Suppressor macrophage (primary cell): Measurements from ENCODE around the gene MDH1.
"Not testable (repeated sequence)": the region's sequence is repeated elsewhere in the genome, so short reads cannot be mapped to it uniquely, and the experiment has no call there.

Experiments
- DNase-seq, 4 experiments: peaks; one replicate each; pipeline ENCODE4 v3.0.0-alpha.2; 2020 to 2022
- total RNA-seq, 17 experiments: gene quantifications; one replicate each; lab custom pipeline; 2026; ENCODE audit warnings: mixed read lengths in 6 of 17, inconsistent platforms in 3 of 17; lab: John Stamatoyannopoulos, UW

MDH1 gene
- total RNA-seq, result 166 to 452 (median 298) reads per million in 17 experiments

DNA sequence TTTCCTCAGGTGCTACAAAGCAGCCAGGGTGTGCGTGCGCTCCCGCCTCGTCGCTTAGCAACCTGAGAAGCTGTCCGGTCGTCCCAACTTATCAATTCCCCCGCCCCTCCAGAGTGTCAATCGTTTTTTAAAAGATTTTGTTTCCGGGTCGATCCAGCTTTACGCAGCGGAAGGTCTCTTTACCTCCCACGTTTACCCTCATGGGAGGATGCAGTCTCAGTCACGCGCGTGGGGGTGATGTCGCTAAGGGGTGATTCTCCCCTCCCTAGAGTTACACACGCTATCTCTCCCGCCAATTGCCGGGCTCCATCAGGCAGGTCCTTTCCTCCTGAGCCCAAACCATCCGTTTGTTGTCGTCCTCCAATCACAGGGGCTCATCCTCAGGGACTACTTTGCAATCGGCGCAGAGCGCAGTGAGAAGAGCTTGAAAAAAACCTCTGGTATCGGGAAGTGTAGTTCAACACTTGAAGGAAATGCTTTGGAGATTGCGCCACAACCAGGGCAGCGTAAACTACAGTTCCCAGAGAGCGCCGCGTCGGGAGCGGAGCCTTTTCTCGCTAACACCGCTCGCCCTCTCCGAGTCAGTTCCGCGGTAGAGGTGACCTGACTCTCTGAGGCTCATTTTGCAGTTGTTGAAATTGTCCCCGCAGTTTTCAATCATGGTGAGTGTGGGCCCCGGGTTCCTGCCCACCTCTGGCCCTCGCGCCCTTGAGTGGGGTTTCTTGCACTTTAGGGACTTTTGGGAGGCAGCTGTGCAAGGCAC lies at the start of gene MDH1, which contains the start of gene WDPCP:
Gene MDH1, plus strand, starts transcription at position 579 of the 763 bp plus-strand sequence. Its CDS starts 81 bp downstream, at position 660.
Gene WDPCP, minus strand, starts transcription at position 93 of the 763 bp plus-strand sequence. CDS start 206 bp downstream, outside the sequence.
- peak; percentile 97 to 99 (median 98) for DNase-seq

DNA sequence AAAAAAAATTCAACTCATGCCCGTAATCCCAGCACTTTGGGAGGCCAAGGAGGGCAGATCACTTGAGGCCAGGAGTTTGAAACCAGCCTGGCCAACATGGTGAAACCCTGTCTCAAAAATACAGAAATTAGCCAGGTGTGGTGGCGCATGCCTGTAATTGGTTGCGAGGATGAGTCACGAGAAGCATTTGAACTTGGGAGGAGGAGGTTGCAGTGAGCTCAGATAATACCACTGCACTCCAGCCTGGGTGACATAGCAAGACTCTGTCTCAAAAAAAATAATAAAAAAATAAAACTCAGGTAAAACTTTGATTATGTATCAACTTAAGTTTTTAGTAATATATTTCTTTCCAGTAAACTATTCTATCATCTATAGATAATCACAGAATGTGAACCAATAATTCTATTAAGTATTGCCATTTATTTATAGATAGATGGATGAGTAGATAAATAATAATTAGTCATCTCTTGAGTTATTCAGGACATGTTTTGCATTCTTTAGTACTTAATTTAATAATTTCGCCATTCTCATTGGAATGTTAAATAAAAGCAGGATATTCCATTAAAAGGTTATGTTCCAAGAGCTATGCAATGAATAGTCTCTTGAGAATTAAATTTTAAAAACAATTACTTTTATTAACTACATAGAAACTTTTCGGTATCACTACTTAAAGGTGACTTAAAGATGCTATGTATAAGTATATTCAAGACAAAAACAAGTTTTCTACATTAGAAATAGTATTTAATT lies 49.2 kb upstream of the MDH1 start:
- DNase-seq, result no peak

DNA sequence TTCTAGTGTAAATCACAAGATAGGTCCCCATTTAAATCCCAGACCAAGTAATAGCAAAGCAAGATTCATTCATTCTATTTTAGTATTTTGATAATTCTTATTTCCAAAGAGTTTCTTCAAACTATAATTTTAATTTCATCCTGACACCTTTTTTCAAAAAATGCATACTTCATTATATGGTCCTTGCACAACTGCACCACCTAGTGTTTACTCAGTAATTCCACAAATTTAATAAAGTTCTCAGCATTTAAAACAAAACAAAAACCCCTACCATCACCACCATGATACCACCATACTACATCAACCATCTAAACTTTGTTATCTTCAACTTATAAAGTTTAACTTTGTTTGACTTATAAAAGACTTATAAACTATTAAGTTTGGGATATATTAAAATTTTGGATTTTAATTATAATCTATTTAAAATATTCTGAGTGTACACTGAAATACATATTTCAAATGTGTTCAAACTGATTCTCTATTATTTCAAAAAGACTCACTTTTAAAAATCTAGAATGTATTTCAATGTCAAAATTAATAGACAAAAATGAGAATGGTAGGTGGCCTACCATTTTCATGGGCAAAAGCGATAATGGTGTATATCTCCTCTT lies 44.6 kb upstream of the MDH1 start:
- peak in 2 of 4 experiments; percentile 13 to 42 for DNase-seq

DNA sequence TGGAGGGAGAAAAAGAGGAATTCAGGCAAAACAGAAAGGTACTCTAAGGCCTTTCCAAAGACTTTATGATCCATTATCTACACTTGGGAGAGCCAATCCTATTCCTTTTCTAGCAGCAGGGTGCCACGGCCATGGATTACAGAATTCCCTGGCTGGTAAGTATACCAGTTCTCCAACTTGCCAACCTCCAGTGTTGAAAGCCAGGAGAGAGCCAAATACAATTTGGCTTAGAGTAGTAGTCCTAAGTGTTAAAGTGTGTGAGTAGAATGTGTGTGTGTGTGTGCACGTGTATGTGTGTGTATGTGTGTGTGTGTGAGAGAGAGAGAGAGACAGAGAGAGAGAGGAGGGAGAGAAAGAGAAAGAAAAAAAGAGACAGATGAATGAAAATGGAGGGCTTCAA lies 43.7 kb upstream of the MDH1 start:
- no peak for DNase-seq

DNA sequence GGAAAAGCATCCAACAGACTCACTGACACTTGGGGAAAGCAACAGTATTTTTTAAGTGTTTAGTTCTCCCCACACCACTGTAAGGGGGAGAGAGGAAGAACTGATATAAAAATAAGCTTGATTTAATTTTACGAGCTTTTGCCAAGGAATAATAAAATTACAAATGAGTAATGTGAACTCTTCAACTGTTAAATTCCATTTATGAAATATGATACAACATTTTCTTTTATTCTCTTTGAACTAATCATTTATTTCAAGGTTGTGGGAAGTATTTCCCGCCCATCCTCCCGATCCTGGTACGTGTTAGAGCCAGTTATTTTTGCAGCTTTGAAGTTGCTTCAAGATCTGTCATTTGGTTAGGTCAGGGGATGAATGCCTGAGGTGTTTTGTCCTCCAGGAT lies 35.7 kb upstream of the MDH1 start:
- DNase-seq, result no peak

DNA sequence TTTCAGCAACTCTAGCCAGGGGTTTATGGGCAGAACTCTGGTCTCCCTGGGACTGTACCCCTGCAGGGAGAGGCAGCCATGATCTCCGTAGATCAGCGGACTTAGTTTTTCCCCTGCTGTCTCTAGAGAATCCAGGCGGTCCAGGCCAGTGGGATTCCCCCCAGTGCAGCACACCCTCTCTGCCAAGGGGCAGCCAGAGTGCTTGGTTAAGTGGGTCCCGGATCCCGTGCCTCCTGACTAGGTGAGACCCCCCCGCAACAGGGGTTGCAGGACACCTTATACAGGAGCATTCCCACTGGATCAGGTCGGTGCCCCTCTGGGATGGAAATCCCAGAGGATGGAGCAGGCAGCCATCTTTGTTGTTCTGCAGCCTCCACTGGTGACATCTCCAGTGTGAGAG lies 33.5 kb upstream of the MDH1 start:
- no peak for DNase-seq

DNA sequence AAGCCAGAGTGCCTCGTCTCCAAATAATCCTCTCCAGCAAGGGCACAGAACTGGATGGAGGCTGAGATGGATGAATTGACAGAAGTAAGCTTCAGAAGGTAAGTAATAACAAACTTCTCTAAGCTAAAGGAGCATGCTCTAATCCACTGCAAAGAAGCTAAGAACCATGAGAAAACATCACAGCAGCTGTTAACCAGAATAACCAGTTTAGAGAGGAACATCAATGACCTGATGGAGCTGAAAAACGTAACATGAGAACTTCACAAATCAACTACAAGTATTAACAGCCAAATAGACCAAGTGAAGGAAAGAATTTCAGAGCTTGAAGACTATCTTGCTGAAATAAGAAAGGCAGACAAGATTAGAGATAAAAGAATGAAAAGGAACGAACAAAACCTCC lies 32.8 kb upstream of the MDH1 start:
- no peak for DNase-seq

DNA sequence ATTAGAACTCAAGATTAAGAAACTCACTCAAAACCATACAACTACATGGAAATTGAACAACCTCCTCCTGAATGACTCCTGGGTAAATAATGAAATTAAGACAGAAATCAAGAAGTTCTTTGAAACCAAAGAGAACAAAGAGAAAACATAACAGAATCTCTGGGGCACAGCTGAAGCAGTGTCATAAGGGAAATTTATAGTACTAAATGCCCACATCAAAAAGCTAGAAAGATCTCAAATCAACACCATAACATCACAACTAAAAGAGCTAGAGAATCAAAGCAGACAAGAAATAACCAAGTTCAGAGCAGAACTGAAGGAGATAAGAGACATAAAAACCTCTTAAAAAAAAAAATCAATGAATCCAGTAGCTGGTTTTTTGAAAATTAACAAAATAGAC lies 30.9 kb upstream of the MDH1 start:
- DNase-seq, result not testable (repeated sequence)

DNA sequence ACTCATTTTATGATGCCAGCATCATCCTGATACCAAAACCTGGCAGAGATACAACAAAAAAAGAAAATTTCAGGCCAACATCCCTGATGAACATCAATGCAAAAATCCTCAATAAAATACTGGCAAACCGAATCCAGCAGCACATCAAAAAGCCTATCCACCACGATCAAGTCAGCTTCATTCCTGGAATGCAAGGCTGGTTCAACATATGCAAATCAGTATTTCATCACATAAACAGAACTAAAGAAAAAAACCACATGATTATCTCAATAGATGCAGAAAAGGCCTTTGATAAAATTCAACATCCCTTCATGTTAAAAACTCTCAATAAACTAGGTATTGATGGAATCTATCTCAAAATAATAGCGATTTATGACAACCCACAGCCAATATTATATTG lies 29.8 kb upstream of the MDH1 start:
- not testable (repeated sequence) for DNase-seq

DNA sequence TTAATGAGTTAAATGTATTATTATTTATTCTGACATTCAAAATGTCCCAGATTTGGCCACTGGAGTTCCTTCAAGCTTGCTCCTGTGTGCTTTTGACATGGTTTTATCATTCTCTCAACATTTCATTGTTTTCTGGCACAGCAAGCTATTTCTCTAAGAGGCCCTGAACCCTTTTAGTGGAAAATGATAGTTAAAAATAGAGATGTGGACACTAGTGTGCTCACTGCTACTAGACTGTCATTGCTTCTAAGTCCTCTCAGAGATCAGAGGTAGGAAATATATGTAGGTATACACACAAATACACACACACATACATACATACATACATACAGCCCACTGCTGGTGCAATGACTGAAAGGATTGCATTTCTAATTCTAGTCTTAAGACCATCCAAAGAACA lies 26.0 kb upstream of the MDH1 start:
- DNase-seq, result no peak

DNA sequence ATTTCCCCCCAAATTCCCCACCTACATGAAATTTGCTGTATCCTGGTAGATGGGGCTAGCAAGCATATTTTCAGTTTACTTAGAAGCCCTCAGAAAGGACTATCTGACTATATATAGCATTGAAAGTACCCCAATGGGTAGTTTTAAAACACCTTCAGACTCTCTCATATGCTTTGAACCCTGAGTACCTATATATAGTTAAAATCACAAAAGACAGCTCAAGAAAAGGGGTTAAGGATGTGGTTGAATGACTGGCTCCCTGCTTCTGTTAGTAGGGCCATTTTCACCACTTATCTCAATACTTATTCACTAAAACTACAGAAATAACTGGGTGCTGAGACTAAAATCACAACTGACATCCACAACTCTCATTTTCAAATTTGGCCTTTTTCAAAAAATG lies 19.0 kb upstream of the MDH1 start:
- DNase-seq, result no peak

DNA sequence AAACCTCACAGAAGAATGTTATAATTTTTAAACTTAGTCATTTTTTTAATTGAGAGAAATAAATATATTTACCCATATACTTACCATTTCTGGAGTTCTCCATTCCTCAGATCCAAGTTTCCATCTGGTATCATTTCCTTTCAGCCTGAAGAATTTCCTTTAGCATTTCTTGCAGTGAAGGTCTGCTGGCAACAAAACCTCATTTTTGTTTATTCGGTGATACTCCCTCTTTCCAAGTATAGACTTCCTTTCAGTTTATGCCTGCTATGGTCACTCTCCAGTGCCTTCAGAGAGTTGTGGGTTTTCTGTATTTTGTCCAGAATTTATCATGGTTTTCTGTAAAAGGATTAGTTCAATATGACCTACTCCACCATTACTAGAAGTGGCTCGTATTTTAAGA lies 17.5 kb upstream of the MDH1 start:
- no peak for DNase-seq

DNA sequence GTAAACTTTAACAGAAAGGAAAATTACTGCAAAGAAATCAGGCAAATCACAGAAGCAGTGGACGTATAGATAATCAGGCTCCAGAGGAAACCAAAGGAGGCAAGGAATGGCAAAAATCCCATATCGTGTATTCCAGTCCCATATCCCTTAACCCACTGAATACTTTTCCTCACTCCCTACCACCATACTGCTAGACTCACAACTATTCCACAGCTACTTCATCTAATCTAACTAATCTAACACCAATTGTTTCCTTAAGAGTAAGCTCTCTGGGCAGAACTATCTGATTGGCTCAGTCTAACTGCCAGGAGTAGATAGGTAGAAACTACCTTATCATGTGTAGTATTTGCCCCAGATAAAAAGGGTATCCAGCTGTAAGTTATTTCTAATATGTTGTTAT lies 16.8 kb upstream of the MDH1 start:
- no peak for DNase-seq

DNA sequence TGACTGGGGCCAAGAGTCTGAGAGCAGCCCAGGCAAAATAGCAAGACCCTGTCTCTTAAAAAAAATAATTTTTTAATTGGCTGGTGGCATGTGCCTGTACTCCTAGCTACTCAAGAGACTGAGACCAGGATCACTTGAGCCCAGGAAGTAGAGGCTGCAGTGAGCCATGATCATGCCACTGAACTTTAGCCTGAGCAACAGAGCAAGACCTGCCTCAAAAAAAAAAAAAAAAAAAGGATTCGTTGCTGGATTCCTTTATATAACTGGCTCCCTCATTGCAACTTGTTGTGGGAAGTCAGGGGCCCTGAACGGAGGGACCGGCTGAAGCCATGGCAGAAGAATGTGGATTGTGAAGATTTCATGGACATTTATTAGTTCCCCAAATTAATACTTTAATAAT lies 15.7 kb upstream of the MDH1 start:
- DNase-seq, result not testable (repeated sequence)

DNA sequence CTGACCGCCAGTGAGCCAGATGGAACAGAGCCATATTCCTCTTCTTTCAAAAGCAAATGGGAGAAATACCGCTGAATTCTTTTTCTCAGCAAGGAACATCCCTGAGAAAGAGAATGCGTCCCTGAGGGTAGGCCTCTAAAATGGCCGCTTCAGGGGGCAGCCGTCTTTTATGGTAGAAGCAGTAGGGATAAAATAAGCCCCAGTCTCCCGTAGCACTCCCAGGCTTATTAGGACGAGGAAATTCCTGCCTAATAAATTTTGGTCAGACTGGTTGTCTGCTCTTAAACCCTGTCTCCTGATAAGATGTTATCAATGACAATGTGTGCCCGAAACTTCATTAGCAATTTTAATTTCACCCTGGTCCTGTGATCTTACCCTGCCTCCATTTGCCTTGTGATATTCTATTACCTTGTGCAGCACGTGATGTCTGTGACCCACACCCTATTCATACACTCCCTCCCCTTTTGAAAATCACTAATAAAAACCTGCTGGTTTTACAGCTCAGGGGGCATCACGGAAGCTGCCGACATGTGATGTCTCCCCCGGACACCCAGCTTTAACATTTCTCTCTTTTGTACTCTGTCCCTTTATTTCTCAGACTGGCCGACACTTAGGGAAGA lies 14.9 kb upstream of the MDH1 start:
- not testable (repeated sequence) for DNase-seq

DNA sequence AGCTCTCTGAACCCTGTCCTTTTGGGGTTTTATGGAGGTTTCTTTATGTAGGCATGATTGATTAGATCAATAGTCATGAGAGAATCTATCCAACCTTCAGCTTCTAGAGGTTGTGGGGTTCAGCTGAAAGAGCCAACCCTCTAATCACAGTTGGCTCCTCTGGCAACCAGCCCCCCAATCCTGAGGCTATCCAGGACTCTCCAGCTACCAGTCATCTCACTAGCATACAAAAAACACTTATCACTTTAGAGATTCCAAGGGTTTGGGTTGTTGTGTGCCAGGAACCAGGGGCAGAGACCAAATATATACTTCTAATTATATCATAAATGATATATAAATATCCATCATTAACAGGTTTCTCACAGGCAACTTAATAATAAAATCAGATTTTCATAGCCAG lies 12.2 kb upstream of the MDH1 start:
- no peak for DNase-seq

DNA sequence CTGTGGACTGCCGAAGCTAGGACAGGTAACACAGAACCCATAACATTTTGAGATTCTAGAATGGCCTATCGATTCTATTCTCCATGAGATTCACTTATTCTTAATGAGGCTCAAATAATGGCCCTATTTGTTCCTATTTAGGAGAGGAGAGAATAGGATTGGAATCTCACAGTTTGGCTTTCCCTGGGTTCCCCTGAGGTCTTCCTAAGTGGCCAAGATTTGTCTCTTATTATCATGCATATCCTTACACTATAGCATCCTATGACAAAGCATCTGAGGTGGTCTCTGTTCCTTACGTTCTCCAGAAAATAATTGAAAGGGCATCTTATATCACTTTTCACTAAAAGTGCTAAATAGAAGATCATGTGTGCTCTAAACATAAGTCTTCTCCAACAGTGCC lies 10.0 kb upstream of the MDH1 start:
- no peak for DNase-seq

DNA sequence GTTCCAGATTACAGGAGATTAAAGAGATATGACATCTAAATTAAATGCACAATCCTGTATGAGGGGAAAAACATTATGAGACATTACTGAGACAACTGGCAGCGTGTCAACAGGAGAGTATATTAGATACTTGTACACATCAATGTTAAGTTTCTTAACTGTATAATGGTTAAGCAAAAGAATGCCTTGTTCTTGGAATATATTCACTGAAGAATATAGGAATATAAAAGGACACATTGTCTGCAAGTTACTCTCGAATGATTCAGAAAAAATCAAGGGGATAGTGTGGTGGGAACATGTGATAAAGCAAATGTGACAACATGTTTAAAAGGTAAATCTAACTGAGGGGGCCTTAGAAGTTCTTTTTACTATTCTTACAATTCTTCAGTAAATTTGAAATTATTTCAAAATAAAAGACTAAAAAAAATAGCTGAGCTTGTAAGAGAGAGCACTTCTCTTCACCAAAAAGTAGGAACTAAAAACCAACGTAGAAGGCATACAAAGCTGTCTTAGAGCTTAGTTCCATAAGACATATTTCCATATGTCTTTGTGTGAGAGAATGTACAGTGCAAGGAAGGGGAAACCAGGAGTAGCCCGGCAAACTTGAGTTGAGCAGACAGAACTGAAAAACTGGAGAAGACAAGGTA lies 8.0 kb upstream of the MDH1 start:
- peak; percentile 6 to 60 (median 28) for DNase-seq

DNA sequence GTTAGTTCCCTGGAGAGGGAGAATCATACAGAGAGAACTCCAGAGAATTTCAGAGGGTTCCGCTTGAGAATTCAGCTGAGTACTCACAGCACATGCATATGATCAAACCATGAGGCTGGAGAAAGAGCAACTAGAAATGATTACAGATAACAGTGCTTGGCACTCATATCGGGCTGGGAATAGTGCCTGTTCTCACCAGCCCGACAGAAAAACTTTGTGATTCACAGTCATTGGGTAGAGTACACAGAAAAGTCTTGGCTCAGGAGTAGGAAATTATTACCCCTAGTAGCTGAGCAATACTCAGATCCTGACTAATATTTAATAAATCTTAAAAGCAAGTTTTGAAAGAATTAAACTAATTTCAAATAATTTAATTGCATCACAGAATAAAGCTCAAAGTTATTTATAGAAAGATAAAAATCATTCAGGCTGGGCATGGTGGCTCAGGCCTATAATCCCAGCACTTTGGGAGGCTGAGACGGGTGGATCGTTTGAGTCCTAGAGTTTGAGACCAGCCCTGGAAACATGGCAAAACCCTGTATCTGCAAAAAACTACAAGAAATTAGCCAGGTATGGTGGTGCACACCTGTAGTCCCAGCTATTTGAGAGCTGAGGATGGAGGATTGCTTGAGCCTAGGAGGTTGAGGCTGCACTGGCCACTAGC lies 7.3 kb upstream of the MDH1 start:
- no peak for DNase-seq

DNA sequence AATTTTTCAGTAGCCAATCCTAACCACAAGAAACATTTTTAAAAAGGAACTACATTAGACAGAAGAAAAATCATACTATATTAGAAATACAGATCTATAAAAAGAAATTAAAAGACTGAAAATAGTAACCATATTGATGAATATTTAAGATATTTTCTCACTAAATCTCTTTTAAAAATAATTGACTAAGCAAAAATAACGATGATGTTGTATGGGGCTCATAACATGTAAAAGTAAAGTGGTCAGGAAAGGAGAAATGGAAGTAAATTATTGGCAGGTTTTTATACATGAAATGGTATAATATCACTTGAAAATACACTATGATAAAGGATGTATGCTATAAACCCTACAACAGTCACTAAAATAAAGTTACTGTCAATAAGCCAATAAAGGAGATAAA lies 5.9 kb upstream of the MDH1 start:
- DNase-seq, result no peak

DNA sequence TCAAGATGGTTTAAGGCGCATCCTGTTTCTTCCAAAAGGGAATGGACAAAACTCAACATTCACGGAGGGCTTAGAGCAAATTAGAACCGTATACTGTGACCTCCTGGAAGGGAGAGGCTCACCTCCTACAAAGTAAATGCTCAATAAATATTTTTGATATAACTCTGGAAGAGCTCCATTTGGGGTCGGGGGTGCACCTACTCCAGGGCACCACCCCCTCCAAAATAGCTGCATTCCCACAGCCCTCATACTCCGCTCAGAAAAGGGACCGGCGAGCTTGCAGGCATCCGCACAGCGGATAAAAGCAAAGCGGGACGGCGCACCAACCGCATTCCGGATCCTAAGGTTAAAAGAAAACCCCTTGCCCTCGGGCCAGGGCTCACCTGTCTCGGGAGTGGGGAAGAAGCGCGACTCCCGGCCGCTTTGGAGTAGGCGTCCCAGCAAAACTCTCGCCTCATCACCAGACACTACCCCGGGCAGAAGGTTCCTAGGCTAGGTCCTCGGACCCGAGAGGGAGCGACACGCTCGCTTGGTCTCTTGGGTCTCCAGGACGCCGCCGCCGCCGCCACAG lies 864 bp upstream of the MDH1 start:
- DNase-seq, result no peak
